ENCODE data around the gene FBXL7. TPM values are rescaled to one million over a fixed set of nuclear protein-coding genes. Genes with fewer than 3 reads are reported as not detected.

Gene FBXL7
- total RNA-seq, 4 donors from 2014 or later: 5.7 to 47.4 (median 6.3) TPM

DNA sequence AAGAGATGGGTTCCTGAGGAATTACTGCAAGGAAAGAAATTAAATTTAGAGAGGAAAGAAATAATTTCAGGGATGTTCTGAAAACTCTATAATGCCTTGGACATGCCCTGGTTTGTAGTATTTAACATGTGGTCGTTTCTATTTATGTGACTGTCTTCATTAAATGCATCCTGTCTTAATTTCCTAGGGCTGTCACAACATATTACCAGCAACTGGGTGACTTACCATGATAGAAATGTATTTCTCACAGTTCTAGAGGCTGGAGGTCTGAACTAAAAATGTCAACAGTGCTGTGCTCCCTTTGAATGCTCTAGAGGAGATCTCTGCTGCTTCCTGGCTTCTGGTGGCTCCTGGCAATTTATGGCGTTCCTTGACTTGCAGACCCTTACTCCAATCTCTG lies 287.7 kb downstream of the FBXL7 start:
- Histone ChIP-seq H3K27me3 (no peaks in the 10 kb centered on the region), H3K9me3 (no peaks in the 10 kb centered on the region), H3K27ac (no peak overlapping the region), H3K4me1 (peaks cover 0 to 7% (median 0%) of the 10 kb centered on the region in 4 donors), H3K4me3 (no peak overlapping the region), H3K36me3 (no peaks in the 10 kb centered on the region)
- no peak for DNase-seq
- in situ Hi-C loops (cut with MboI; ENCODE audit: low pct_ligation_motif_present in 1 of 4, low pct_unique_long_range_greater_than_20kb in 1 of 4, low sequenced_read_pairs in 3 of 4): no loop called here
- WGBS, 2 donors (ENCODE audit: low coverage in 1 of 2): 59 to 63% methylated on average over 2 of the region's 2 CpGs
- intact Hi-C loops (cut with DNase I; ENCODE audit: low total_unique reads): no loop called here
- TF ChIP-seq POLR2A (IDR thresholded peaks at IDR 0.05) (no peak), EP300 (IDR thresholded peaks at IDR 0.05; ENCODE audit: low read depth) (no peak), POLR2AphosphoS5 (IDR thresholded peaks at IDR 0.05) (no peak), CTCF (IDR thresholded peaks at IDR 0.05) (no peak)

DNA sequence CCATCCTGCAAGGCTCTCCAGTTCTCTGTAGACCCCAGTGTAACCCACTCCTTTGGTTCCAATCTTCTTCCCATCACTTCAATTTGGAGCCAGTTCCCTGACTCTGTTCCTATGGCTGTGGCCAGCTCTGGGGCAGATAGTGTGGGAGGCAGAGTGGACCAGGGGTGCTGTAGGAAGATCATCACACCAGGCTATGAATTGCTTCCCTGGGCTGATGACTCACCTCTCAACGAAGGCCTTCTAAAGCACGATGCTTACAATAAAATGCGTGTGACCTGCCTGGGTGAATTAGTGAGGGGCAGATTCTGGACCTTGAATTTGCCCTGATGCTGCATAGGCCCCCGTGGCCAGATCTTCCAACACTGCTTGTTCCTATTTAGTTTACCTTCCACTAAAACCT lies 289.7 kb downstream of the FBXL7 start:
- 64 to 68% methylated on average over 4 of the region's 4 CpGs for WGBS, 2 donors (ENCODE audit: low coverage in 1 of 2)
- TF ChIP-seq CTCF (IDR thresholded peaks at IDR 0.05) (no peak), EP300 (IDR thresholded peaks at IDR 0.05; ENCODE audit: low read depth) (no peak), POLR2A (IDR thresholded peaks at IDR 0.05) (no peak), POLR2AphosphoS5 (IDR thresholded peaks at IDR 0.05) (no peak)
- H3K27me3 ChIP-seq: no peaks in the 10 kb centered on the region
- no peaks in the 10 kb centered on the region for H3K36me3 ChIP-seq
- in situ Hi-C loops (cut with MboI; ENCODE audit: low pct_ligation_motif_present in 1 of 4, low pct_unique_long_range_greater_than_20kb in 1 of 4, low sequenced_read_pairs in 3 of 4) (no loop called here), intact Hi-C loops (cut with DNase I; ENCODE audit: low total_unique reads) (no loop called here)
- no peak overlapping the region for H3K27ac ChIP-seq
- no peak overlapping the region for H3K4me3 ChIP-seq
- DNase-seq: no peak
- H3K9me3 ChIP-seq: no peaks in the 10 kb centered on the region
- peaks cover 0 to 11% (median 0%) of the 10 kb centered on the region in 4 donors for H3K4me1 ChIP-seq

- Histone ChIP-seq H3K9me3 (no peaks in the 10 kb centered on the region), H3K27me3 (no peaks in the 10 kb centered on the region), H3K4me1 (peaks cover 0 to 11% (median 0%) of the 10 kb centered on the region in 4 donors), H3K27ac (no peak overlapping the region), H3K4me3 (no peak overlapping the region), H3K36me3 (no peaks in the 10 kb centered on the region)
- in situ Hi-C loops (cut with MboI; ENCODE audit: low pct_ligation_motif_present in 1 of 4, low pct_unique_long_range_greater_than_20kb in 1 of 4, low sequenced_read_pairs in 3 of 4): no loop called here
- intact Hi-C loops (cut with DNase I; ENCODE audit: low total_unique reads): no loop called here
- TF ChIP-seq EP300 (IDR thresholded peaks at IDR 0.05; ENCODE audit: low read depth) (no peak), POLR2AphosphoS5 (IDR thresholded peaks at IDR 0.05) (no peak), POLR2A (IDR thresholded peaks at IDR 0.05) (no peak), CTCF (IDR thresholded peaks at IDR 0.05) (no peak)
- 70 to 75% methylated on average over 2 to 4 of the region's 4 CpGs for WGBS, 2 donors (ENCODE audit: low coverage in 1 of 2)
- no peak for DNase-seq
Measured at GRCh38 chr5:15790446-15791018, 290.6 kb downstream of the FBXL7 start.

DNA sequence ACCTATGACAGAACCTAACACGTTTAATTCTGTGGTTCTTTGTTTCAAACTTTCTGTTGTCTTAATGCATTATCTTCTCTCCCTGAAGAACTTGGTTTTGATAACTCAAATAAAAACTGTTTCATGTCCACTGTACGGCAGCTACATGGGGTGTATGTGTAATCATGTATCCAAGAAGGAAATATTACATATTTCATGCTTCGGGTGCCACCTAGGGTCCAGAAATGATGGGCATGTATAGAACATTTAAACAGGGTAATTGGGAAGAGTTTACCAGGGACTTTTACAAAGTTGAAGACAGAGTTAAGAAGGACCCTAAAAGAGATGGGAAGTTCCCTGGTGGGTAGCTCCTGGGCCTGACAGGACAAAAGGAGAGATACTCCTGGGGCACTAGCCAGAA lies 291.3 kb downstream of the FBXL7 start:
- TF ChIP-seq CTCF (IDR thresholded peaks at IDR 0.05): no peak
- no peak for TF ChIP-seq POLR2AphosphoS5 (IDR thresholded peaks at IDR 0.05)
- no peak for TF ChIP-seq EP300 (IDR thresholded peaks at IDR 0.05; ENCODE audit: low read depth)
- TF ChIP-seq POLR2A (IDR thresholded peaks at IDR 0.05): no peak
- no peaks in the 10 kb centered on the region for H3K27me3 ChIP-seq
- H3K4me3 ChIP-seq: no peak overlapping the region
- H3K4me1 ChIP-seq: peaks cover 0 to 11% (median 0%) of the 10 kb centered on the region in 4 donors
- intact Hi-C loops (cut with DNase I; ENCODE audit: low total_unique reads) (no loop called here), in situ Hi-C loops (cut with MboI; ENCODE audit: low pct_ligation_motif_present in 1 of 4, low pct_unique_long_range_greater_than_20kb in 1 of 4, low sequenced_read_pairs in 3 of 4) (no loop called here)
- no peak for DNase-seq
- 38% methylated on average over 3 of the region's 3 CpGs for whole genome bisulfite sequencing, 2 donors (ENCODE audit: low coverage in 1 of 2)
- no peak overlapping the region for H3K27ac ChIP-seq
- no peaks in the 10 kb centered on the region for H3K9me3 ChIP-seq
- H3K36me3 ChIP-seq: no peaks in the 10 kb centered on the region

Data from transverse colon (tissue), 4 donors.